HepG2 (cell line): ENCODE measurements around the gene CUL7. TPM values are rescaled to one million over a fixed set of nuclear protein-coding genes. Genes with fewer than 3 reads are reported as not detected.
A peak's percentile ranks its signal among the peaks of the same experiment; 100 is the strongest.

Source experiments
- ELF1 ChIP-seq: sonication (generic); formaldehyde crosslinking; IDR thresholded peaks from 2 replicates; pipeline ENCODE4 v1.4.0; 2020; ENCODE audit warnings: missing genetic modification reagents
- KIAA2018 ChIP-seq: sonication (generic); formaldehyde crosslinking; IDR thresholded peaks from 2 replicates; pipeline ENCODE4 v1.5.0; 2020; ENCODE audit warnings: mild to moderate bottlenecking, missing genetic modification reagents, borderline replicate concordance
- MED1 ChIP-seq: sonication (generic); formaldehyde crosslinking; IDR thresholded peaks from 2 replicates; pipeline ENCODE4 v1.4.0; 2020; ENCODE audit warnings: missing genetic modification reagents
- NCOA1 ChIP-seq: sonication (generic); formaldehyde crosslinking; IDR thresholded peaks from 2 replicates; pipeline ENCODE4 v1.9.0; 2021; ENCODE audit warnings: missing genetic modification reagents
- NR2C2 ChIP-seq: sonication (generic); formaldehyde crosslinking; IDR thresholded peaks from 2 replicates; pipeline ENCODE4 v1.4.0; 2020; ENCODE audit warnings: missing genetic modification reagents, mild to moderate bottlenecking, moderate library complexity, borderline replicate concordance
- PLRG1 ChIP-seq: fragments of 450-650 bp; conservative IDR thresholded peaks from 2 replicates; pipeline ENCODE4 v1.6.1; 2016
- RBAK ChIP-seq: sonication (generic); formaldehyde crosslinking; IDR thresholded peaks from 2 replicates; pipeline ENCODE4 v1.5.1; 2020; ENCODE audit warnings: mild to moderate bottlenecking, missing genetic modification reagents
- SETDB1 ChIP-seq: sonication (generic); formaldehyde crosslinking; IDR thresholded peaks from 2 replicates; pipeline ENCODE4 v1.5.1; 2020; ENCODE audit warnings: missing genetic modification reagents, mild to moderate bottlenecking, borderline replicate concordance
- SIX4 ChIP-seq: sonication (generic); formaldehyde crosslinking; IDR thresholded peaks from 2 replicates; pipeline ENCODE4 v1.4.0; 2020; ENCODE audit warnings: missing genetic modification reagents
- TAF15 ChIP-seq: fragments of 200-400 bp; formaldehyde crosslinking; IDR thresholded peaks from one replicate; pipeline ENCODE4 v1.6.1; 2018; ENCODE audit warnings: mild to moderate bottlenecking, low read depth, low read length; ENCODE audit not compliant: poor library complexity, severe bottlenecking
- U2AF2 ChIP-seq: fragments of 200-400 bp; formaldehyde crosslinking; IDR thresholded peaks from 2 replicates; pipeline ENCODE4 v1.6.1; 2017; ENCODE audit warnings: low read depth, mild to moderate bottlenecking, low read length
- YEATS4 ChIP-seq: sonication (generic); formaldehyde crosslinking; IDR thresholded peaks from 2 replicates; pipeline ENCODE4 v1.4.0; 2020; ENCODE audit warnings: missing genetic modification reagents, borderline replicate concordance
- ZBTB7A ChIP-seq: sonication (generic); formaldehyde crosslinking; IDR thresholded peaks from 2 replicates; pipeline ENCODE4 v1.8.0; 2022; ENCODE audit warnings: mild to moderate bottlenecking, missing genetic modification reagents
- ZFYVE20 ChIP-seq: sonication (generic); formaldehyde crosslinking; IDR thresholded peaks from 2 replicates; pipeline ENCODE4 v1.8.0; 2023; ENCODE audit warnings: low read depth, mild to moderate bottlenecking, moderate library complexity, missing genetic modification reagents, borderline replicate concordance
- ZKSCAN1 ChIP-seq: fragments of 150-350 bp; IDR thresholded peaks from 2 replicates; pipeline ENCODE4 v1.6.1; 2014; ENCODE audit warnings: low read length
- ZNF282 ChIP-seq: fragments of 450-650 bp; IDR thresholded peaks from 2 replicates; pipeline ENCODE4 v1.6.1; 2018; ENCODE audit not compliant: partially characterized antibody
- ZNF44 ChIP-seq: sonication (generic); formaldehyde crosslinking; IDR thresholded peaks from 2 replicates; pipeline ENCODE4 v1.5.1; 2020; ENCODE audit warnings: mild to moderate bottlenecking, missing genetic modification reagents
- ZNF879 ChIP-seq: sonication (generic); formaldehyde crosslinking; IDR thresholded peaks from 2 replicates; pipeline ENCODE4 v1.8.1; 2023; ENCODE audit warnings: missing genetic modification reagents
- ZUFSP ChIP-seq: sonication (generic); formaldehyde crosslinking; IDR thresholded peaks from 2 replicates; pipeline ENCODE4 v1.9.0; 2021; ENCODE audit warnings: missing genetic modification reagents, mild to moderate bottlenecking, borderline replicate concordance
- polyA plus RNA-seq, 8 experiments: library from polyadenylated mRNA; depleted of rRNA in 3 of 8; stranded (reverse) in 7 of 8; unstranded in 1 of 8; fragments of >200 nt; fragmentation: Illumina TruSeq in 4 of 8; extraction: Trizol in 4 of 8; gene quantifications; 2 replicates each; pipeline versions ENCODE4 v1.2.1 to v1.2.3, GENCODE V29; 2011 to 2016; ENCODE audit warnings: low read depth in 4 of 8, missing spikeins in 1 of 8, mixed read lengths in 1 of 8; ENCODE audit not compliant: insufficient read depth in 1 of 8
- total RNA-seq, 5 experiments: library from RNA; depleted of rRNA; stranded (reverse); fragments of >200 nt; fragmentation: Illumina TruSeq; extraction: Trizol; gene quantifications; 2 replicates each; pipeline ENCODE4 v1.2.3, GENCODE V29; 2016; ENCODE audit warnings: low read depth in 1 of 5
- TF ChIP-seq, protein P1 (sequence below): sonication (generic); formaldehyde crosslinking; IDR thresholded peaks from 2 replicates; pipeline ENCODE4 v1.4.0; 2020; ENCODE audit warnings: missing genetic modification reagents

Gene CUL7
- total and polyA plus RNA-seq, 2 of the 13 experiments (the other 11 are each of a cell fraction or from before 2014, with no cell fraction given) = 32.0 to 60.7 TPM

DNA sequence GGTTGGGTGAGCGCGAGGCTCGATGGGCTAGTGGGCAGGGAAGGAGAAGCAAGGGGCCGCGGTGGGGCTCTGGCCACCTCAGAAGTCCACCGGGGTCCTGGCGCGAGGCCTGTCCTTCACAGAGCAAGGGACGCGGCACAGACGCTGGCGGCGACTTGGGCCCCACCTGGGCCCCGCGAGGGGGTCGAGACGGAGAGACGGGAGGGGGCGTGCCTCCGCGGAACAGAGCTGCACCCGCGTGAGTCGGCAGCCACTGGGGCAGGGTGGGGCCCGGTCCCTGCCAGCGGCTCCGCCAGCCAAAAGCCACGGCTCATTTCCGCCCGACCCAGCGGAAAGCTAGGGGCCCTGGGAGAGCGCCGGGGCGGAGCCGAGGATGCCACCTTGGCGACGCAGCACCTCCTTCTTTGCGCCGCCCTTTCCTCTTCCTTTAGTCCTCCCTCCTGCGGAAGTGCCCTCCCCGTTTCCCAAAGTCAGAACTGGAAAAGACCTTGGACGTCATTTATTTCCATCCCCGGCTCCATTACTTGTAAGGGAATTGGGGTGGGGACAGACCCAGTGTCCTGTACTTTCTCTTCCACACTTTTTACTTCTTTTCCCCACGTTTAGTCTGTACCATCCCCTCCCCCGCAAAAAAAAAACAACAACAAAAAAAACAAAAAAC, at the start of gene CUL7 (continued):
- TF ChIP-seq ZUFSP (CRISPR knock-in tag) (no peak), ELF1 (CRISPR knock-in tag) (peak; percentile 88), ZNF44 (CRISPR knock-in tag) (no peak; the same call in 1 of the 2 replicates), U2AF2 (no peak), MED1 (CRISPR knock-in tag) (peak; percentile 87), TAF15 (peak; percentile 90), ZNF879 (CRISPR knock-in tag) (peak; percentile 63; the same call in 1 of the 2 replicates), PLRG1 (no peak), SIX4 (CRISPR knock-in tag) (peak; percentile 84), NCOA1 (peak; percentile 77), ZFYVE20 (peak; percentile 56; the same call in 1 of the 2 replicates), RBAK (CRISPR knock-in tag) (no peak), ZNF282 (no peak), NR2C2 (CRISPR knock-in tag) (peak; percentile 72), ZBTB7A (CRISPR knock-in tag) (no peak; the same call in 1 of the 2 replicates), KIAA2018 (CRISPR knock-in tag) (no peak), ZKSCAN1 (no peak), YEATS4 (CRISPR knock-in tag) (peak; percentile 98), SETDB1 (CRISPR knock-in tag) (no peak)
- TF ChIP-seq, protein P1, sequence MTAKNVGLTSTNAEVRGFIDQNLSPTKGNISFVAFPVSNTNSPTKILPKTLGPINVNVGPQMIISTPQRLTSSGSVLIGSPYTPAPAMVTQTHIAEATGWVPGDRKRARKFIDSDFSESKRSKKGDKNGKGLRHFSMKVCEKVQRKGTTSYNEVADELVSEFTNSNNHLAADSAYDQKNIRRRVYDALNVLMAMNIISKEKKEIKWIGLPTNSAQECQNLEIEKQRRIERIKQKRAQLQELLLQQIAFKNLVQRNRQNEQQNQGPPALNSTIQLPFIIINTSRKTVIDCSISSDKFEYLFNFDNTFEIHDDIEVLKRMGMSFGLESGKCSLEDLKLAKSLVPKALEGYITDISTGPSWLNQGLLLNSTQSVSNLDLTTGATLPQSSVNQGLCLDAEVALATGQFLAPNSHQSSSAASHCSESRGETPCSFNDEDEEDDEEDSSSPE (CRISPR knock-in tag) = peak; percentile 76
